ENCODE results near the gene AP3S2. TPM values are rescaled to one million over a fixed set of nuclear protein-coding genes. Genes with fewer than 3 reads are reported as not detected.

AP3S2 gene
- total RNA-seq, 2 donors from 2014 or later, result 43.7 to 44.7 TPM

- no peak for TF ChIP-seq POLR2AphosphoS5 (IDR thresholded peaks at IDR 0.05)
- TF ChIP-seq POLR2A (IDR thresholded peaks at IDR 0.05), result no peak
- TF ChIP-seq CTCF (IDR thresholded peaks at IDR 0.05), result no peak
- intact Hi-C loops (cut with DNase I), result loop anchor here (10.0 kb wide), 1 partner anchor 305 kb away; no protein-coding TSS in a partner anchor
- Histone ChIP-seq H3K27me3 (replicated peaks; ENCODE audit: insufficient read depth) (no peaks in the 10 kb centered on the region), H3K9me3 (no peaks in the 10 kb centered on the region), H3K36me3 (no peaks in the 10 kb centered on the region), H3K4me1 (replicated peaks) (no peaks in the 10 kb centered on the region), H3K4me3 (no peak overlapping the region), H3K27ac (no peak overlapping the region)
- no peak for DNase-seq (ENCODE audit: low spot score)
- WGBS, result 44% methylated on average over 1 of the region's 2 CpGs
These were observed 15.8 kb upstream of the AP3S2 start for GRCh38 chr15:89909611-89910010.

- TF ChIP-seq CTCF (IDR thresholded peaks at IDR 0.05) (no peak), POLR2AphosphoS5 (IDR thresholded peaks at IDR 0.05) (no peak), POLR2A (IDR thresholded peaks at IDR 0.05) (no peak)
- Histone ChIP-seq H3K36me3 (peaks cover 0 to 7% of the 10 kb centered on the region in 2 donors), H3K4me3 (no peak overlapping the region), H3K27ac (no peak overlapping the region), H3K4me1 (replicated peaks) (no peaks in the 10 kb centered on the region), H3K27me3 (replicated peaks; ENCODE audit: insufficient read depth) (no peaks in the 10 kb centered on the region), H3K9me3 (no peaks in the 10 kb centered on the region)
- WGBS, result 89% methylated on average over 16 of the region's 16 CpGs
- intact Hi-C loops (cut with DNase I), result loop anchor here (10.0 kb wide), 1 partner anchor 307 kb away; no protein-coding TSS in a partner anchor
- no peak for DNase-seq (ENCODE audit: low spot score)
These were observed 14.4 kb upstream of the AP3S2 start for GRCh38 chr15:89908226-89908625.

- DNase-seq (ENCODE audit: low spot score), result no peak
- no peak overlapping the region for H3K27ac ChIP-seq
- peaks cover 0 to 8% of the 10 kb centered on the region in 2 donors for H3K36me3 ChIP-seq
- H3K9me3 ChIP-seq, result no peaks in the 10 kb centered on the region
- intact Hi-C loops (cut with DNase I), result loop anchor here (10.0 kb wide), 1 partner anchor 308 kb away; no protein-coding TSS in a partner anchor
- H3K4me1 ChIP-seq (replicated peaks), result no peaks in the 10 kb centered on the region
- H3K27me3 ChIP-seq (replicated peaks; ENCODE audit: insufficient read depth), result no peaks in the 10 kb centered on the region
- no peak for TF ChIP-seq POLR2AphosphoS5 (IDR thresholded peaks at IDR 0.05)
- no peak for TF ChIP-seq POLR2A (IDR thresholded peaks at IDR 0.05)
- TF ChIP-seq CTCF (IDR thresholded peaks at IDR 0.05), result no peak
- 93% methylated on average over 7 of the region's 7 CpGs for WGBS
- no peak overlapping the region for H3K4me3 ChIP-seq
These were observed 13.5 kb upstream of the AP3S2 start for GRCh38 chr15:89907289-89907688.

- Histone ChIP-seq H3K4me1 (replicated peaks) (no peaks in the 10 kb centered on the region), H3K9me3 (no peaks in the 10 kb centered on the region), H3K27me3 (replicated peaks; ENCODE audit: insufficient read depth) (no peaks in the 10 kb centered on the region), H3K4me3 (no peak overlapping the region), H3K27ac (no peak overlapping the region), H3K36me3 (peaks cover 3 to 8% of the 10 kb centered on the region in 2 donors)
- TF ChIP-seq POLR2A (IDR thresholded peaks at IDR 0.05), result no peak
- TF ChIP-seq CTCF (IDR thresholded peaks at IDR 0.05), result no peak
- TF ChIP-seq POLR2AphosphoS5 (IDR thresholded peaks at IDR 0.05), result no peak
- intact Hi-C loops (cut with DNase I), result loop anchor here (10.0 kb wide), 1 partner anchor 309 kb away; no protein-coding TSS in a partner anchor
- 91% methylated on average over 5 of the region's 5 CpGs for WGBS
- no peak for DNase-seq (ENCODE audit: low spot score)
These were observed 12.1 kb upstream of the AP3S2 start for GRCh38 chr15:89905846-89906378.

GRCh38 chr15:89904519-89904918, 10.7 kb upstream of the AP3S2 start:
- TF ChIP-seq CTCF (IDR thresholded peaks at IDR 0.05), result no peak
- no peak for TF ChIP-seq POLR2A (IDR thresholded peaks at IDR 0.05)
- no peak for TF ChIP-seq POLR2AphosphoS5 (IDR thresholded peaks at IDR 0.05)
- peaks cover 3 to 8% of the 10 kb centered on the region in 2 donors for H3K36me3 ChIP-seq
- no peak overlapping the region for H3K4me3 ChIP-seq
- 95% methylated on average over 5 of the region's 5 CpGs for WGBS
- H3K27ac ChIP-seq, result no peak overlapping the region
- DNase-seq (ENCODE audit: low spot score), result no peak
- intact Hi-C loops (cut with DNase I), result loop anchor here (10.0 kb wide), 1 partner anchor 310 kb away; no protein-coding TSS in a partner anchor
- H3K4me1 ChIP-seq (replicated peaks), result no peaks in the 10 kb centered on the region
- H3K27me3 ChIP-seq (replicated peaks; ENCODE audit: insufficient read depth), result no peaks in the 10 kb centered on the region
- H3K9me3 ChIP-seq, result no peaks in the 10 kb centered on the region
